Endothelial cell of umbilical vein (primary cell): Measurements from ENCODE around the gene MVB12B. TPM values are rescaled to one million over a fixed set of nuclear protein-coding genes. Genes with fewer than 3 reads are reported as not detected.
A peak's percentile ranks its signal among the peaks of the same experiment; 100 is the strongest.

ENCODE experiments used
- BruUV-seq: library from RNA; stranded (reverse); fragments of 400-500 nt; replicated peaks from 2 replicates; lab custom pipeline; 2021; lab: Mats Ljungman, UMichigan
- CTCF ChIA-PET: fragments of 300-600, 350-600 bp; sonication (Branson Sonifier 250); formaldehyde crosslinking; loops from one replicate; lab custom pipeline; 2021; ENCODE audit warnings: antibody characterized with exemption, inconsistent platforms; lab: Charles Lee
- POLR2A ChIA-PET: fragments of 300-600, 350-600 bp; sonication (Branson Sonifier 250); formaldehyde crosslinking; loops from one replicate; lab custom pipeline; 2021; ENCODE audit warnings: antibody characterized with exemption, inconsistent platforms; lab: Charles Lee
- DNase-seq: peaks from one replicate; pipeline ENCODE4 v3.0.0-alpha.2; 2011; ENCODE audit warnings: low read depth, low spot score
- FAIRE-seq: peaks from 2 replicates; lab custom pipeline; 2011; peaks lifted over from hg19 to GRCh38; lab: Jason Lieb, UNC
- H2AFZ ChIP-seq: 2 replicates; pipeline ENCODE4 v1.6.0; 2012; ENCODE audit warnings: low read depth, low read length, control low read depth, inconsistent platforms
- H3K27ac ChIP-seq: 2 replicates; pipeline ENCODE4 v1.5.1; 2011; ENCODE audit warnings: low read depth, mild to moderate bottlenecking, control low read depth, low read length, moderate library complexity; ENCODE audit not compliant: insufficient read depth
- H3K27me3 ChIP-seq, 2 experiments: 2 replicates each; pipeline versions ENCODE4 v1.6.0 to v1.6.1; 2011; ENCODE audit warnings: low read length in 2 of 2, mixed read lengths in 1 of 2; ENCODE audit not compliant: control insufficient read depth in 2 of 2, insufficient read depth in 2 of 2
- H3K36me3 ChIP-seq, 2 experiments: 2 replicates in 1 of 2; 3 replicates in 1 of 2; pipeline ENCODE4 v1.5.1; 2011; ENCODE audit warnings: low read length in 2 of 2, mild to moderate bottlenecking in 1 of 2, moderate library complexity in 1 of 2; ENCODE audit not compliant: control insufficient read depth in 2 of 2, insufficient read depth in 2 of 2; ENCODE audit errors: extremely low read depth in 1 of 2
- H3K4me1 ChIP-seq: 3 replicates; pipeline ENCODE4 v1.5.1; 2011; ENCODE audit warnings: mild to moderate bottlenecking, low read length; ENCODE audit not compliant: control insufficient read depth, insufficient read depth; ENCODE audit errors: extremely low read depth
- H3K4me2 ChIP-seq: 2 replicates; pipeline ENCODE4 v1.6.1; 2011; ENCODE audit warnings: low read length, control low read depth, mixed read lengths; ENCODE audit not compliant: insufficient read depth
- H3K4me3 ChIP-seq, 3 experiments: fragments of 200-600 bp in 1 of 3; sonication (generic), shearing (Covaris generic) in 1 of 3; replicated peaks in 1 of 3; 2 replicates each; pipeline ENCODE4 v1.5.1; 2011 to 2016; ENCODE audit warnings: control low read depth in 3 of 3, low read length in 3 of 3, mild to moderate bottlenecking in 2 of 3, inconsistent platforms in 1 of 3, low read depth in 1 of 3, moderate library complexity in 1 of 3; ENCODE audit not compliant: insufficient read depth in 1 of 3
- H3K79me2 ChIP-seq: 2 replicates; pipeline ENCODE4 v1.6.0; 2012; ENCODE audit warnings: low read length, inconsistent platforms; ENCODE audit not compliant: control insufficient read depth, insufficient read depth
- H3K9ac ChIP-seq: replicated peaks from 2 replicates; pipeline ENCODE3; 2011; ENCODE audit warnings: low read length, control low read depth; ENCODE audit not compliant: insufficient read depth; ENCODE audit errors: extremely low read depth
- H3K9me1 ChIP-seq: replicated peaks from 3 replicates; pipeline ENCODE4 v1.6.0; 2011; ENCODE audit warnings: mild to moderate bottlenecking, low read length; ENCODE audit not compliant: control insufficient read depth, insufficient read depth; ENCODE audit errors: extremely low read depth
- H3K9me3 ChIP-seq: replicated peaks from 2 replicates; pipeline ENCODE4 v1.5.1; 2012; ENCODE audit warnings: low read length, inconsistent platforms; ENCODE audit not compliant: control insufficient read depth, insufficient read depth
- H4K20me1 ChIP-seq: replicated peaks from 2 replicates; pipeline ENCODE3; 2011; ENCODE audit warnings: mild to moderate bottlenecking, low read length; ENCODE audit not compliant: control insufficient read depth, insufficient read depth; ENCODE audit errors: extremely low read depth
- CTCF ChIP-seq, 2 donors: IDR thresholded peaks; 1 replicate in 1 of 2; 2 replicates in 1 of 2; pipeline ENCODE4 v1.5.1; 2011; ENCODE audit warnings: low read length in 2 of 2, mild to moderate bottlenecking in 2 of 2, moderate library complexity in 2 of 2, control low read depth in 1 of 2, inconsistent platforms in 1 of 2, low read depth in 1 of 2; ENCODE audit not compliant: insufficient read depth in 1 of 2; ENCODE audit errors: extremely low read depth in 1 of 2
- EZH2 ChIP-seq: IDR thresholded peaks from 2 replicates; pipeline ENCODE4 v1.6.1; 2012; ENCODE audit warnings: borderline replicate concordance, low read depth, mild to moderate bottlenecking, moderate library complexity, low read length, inconsistent platforms; ENCODE audit not compliant: severe bottlenecking
- FOS ChIP-seq: IDR thresholded peaks from 2 replicates; pipeline ENCODE4 v1.6.1; 2011; ENCODE audit warnings: mild to moderate bottlenecking, low read length, moderate library complexity, borderline replicate concordance; ENCODE audit not compliant: insufficient read depth
- GATA2 ChIP-seq: IDR thresholded peaks from 2 replicates; pipeline ENCODE4 v1.7.0; 2011; ENCODE audit warnings: low read depth, mild to moderate bottlenecking, moderate library complexity, mixed read lengths, low read length; ENCODE audit not compliant: insufficient read length, insufficient read depth
- JUN ChIP-seq: IDR thresholded peaks from 2 replicates; pipeline ENCODE4 v1.6.1; 2011; ENCODE audit warnings: borderline replicate concordance, low read depth; ENCODE audit not compliant: insufficient read length, insufficient read depth
- MAX ChIP-seq: IDR thresholded peaks from 2 replicates; pipeline ENCODE4 v1.6.1; 2011; ENCODE audit not compliant: insufficient read depth, insufficient read length
- MYC ChIP-seq: IDR thresholded peaks from one replicate; pipeline ENCODE4 v1.6.1; 2011; ENCODE audit warnings: mild to moderate bottlenecking, low read depth, low read length
- POLR2A ChIP-seq: IDR thresholded peaks from 2 replicates; pipeline ENCODE4 v1.6.1; 2012; ENCODE audit warnings: low read depth, mild to moderate bottlenecking, control low read depth, low read length
- POLR2AphosphoS5 ChIP-seq: IDR thresholded peaks from 2 replicates; pipeline ENCODE4 v1.6.1; 2012; ENCODE audit warnings: low read depth, mild to moderate bottlenecking, control low read depth, low read length, moderate library complexity; ENCODE audit not compliant: insufficient read depth
- dilution Hi-C: fragments of 300-500 bp; cut with MboI; formaldehyde crosslinking; loops from one replicate; pipeline ENCODE4 v1.15.0; 2019; ENCODE audit warnings: low sequenced_read_pairs; ENCODE audit not compliant: extremely low pct_ligation_motif_present
- intact Hi-C: fragments of 100-400 bp; cut with micrococcal nuclease; formaldehyde crosslinking; loops from one replicate; pipeline ENCODE4 v1.10.0; 2022
- polyA plus RNA-seq, 4 experiments: library from polyadenylated mRNA; depleted of rRNA in 3 of 4; stranded (reverse) in 3 of 4; unstranded in 1 of 4; fragments of >200 nt; gene quantifications; 2 replicates each; pipeline versions ENCODE4 v1.2.1 to v1.2.3, GENCODE V29; 2011 to 2012; ENCODE audit warnings: missing spikeins in 1 of 4
- total RNA-seq: library from RNA; stranded (reverse); gene quantifications from 2 replicates; pipeline ENCODE4 v1.2.3, GENCODE V29; 2021

Gene MVB12B
- total and polyA plus RNA-seq, 2 donors (not counting 3 experiments of a cell fraction or from before 2014, with no cell fraction given), result 6.6 to 17.3 TPM

- H3K79me2 ChIP-seq, result no peaks in the 10 kb centered on the region
- no peak overlapping the region for H3K4me3 ChIP-seq
- no peaks in the 10 kb centered on the region for H3K4me1 ChIP-seq
- TF ChIP-seq MAX (no peak), FOS (no peak), EZH2 (no peak), MYC (no peak), POLR2A (no peak), JUN (no peak), GATA2 (no peak), POLR2AphosphoS5 (no peak), CTCF (IDR thresholded peaks at IDR 0.05; ENCODE audit: extremely low read depth in 1 of 2, insufficient read depth in 1 of 2, low read depth in 1 of 2, low read length in 2 of 2) (no peak)
- ChIA-PET CTCF (interaction anchor here (1.1 to 1.7 kb wide), 2 partner anchors 51 to 52 kb away, joined by 3 to 5 read pairs; no protein-coding TSS in a partner anchor), POLR2A (no interaction called here)
- no peak overlapping the region for H3K27ac ChIP-seq
- FAIRE-seq, result no peak
- no peaks in the 10 kb centered on the region for H4K20me1 ChIP-seq
- no peak overlapping the region for H3K4me2 ChIP-seq
- TSS peak; percentile 14 for BruUV-seq
- no peaks in the 10 kb centered on the region for H3K9me1 ChIP-seq
- no peak overlapping the region for H3K9ac ChIP-seq
- H3K9me3 ChIP-seq, result no peaks in the 10 kb centered on the region
- DNase-seq, result no peak
- intact Hi-C loops (no loop called here), dilution Hi-C loops (no loop called here)
- peaks cover 0 to 3% of the 10 kb centered on the region in 2 experiments for H3K27me3 ChIP-seq
- no peak overlapping the region for H2AFZ ChIP-seq
- H3K36me3 ChIP-seq, result no peaks in the 10 kb centered on the region
Observed at GRCh38 chr9:126505697-126506346, 179.2 kb downstream of the MVB12B start.
